ENCODE data around the gene GSAP. TPM values are rescaled to one million over a fixed set of nuclear protein-coding genes. Genes with fewer than 3 reads are reported as not detected.

Gene GSAP
- polyA plus RNA-seq, 4 donors, result 8.3 to 14.3 (median 11.2) TPM

- DNase-seq (ENCODE audit: low read depth in 4 of 4, low spot score in 2 of 4), result no peak
Measured at GRCh38 chr7:77409739-77410547, 6.2 kb downstream of the GSAP start.

GRCh38 chr7:77409005-77409738 is 7.0 kb downstream of the GSAP start:
- no peak for DNase-seq (ENCODE audit: low read depth in 4 of 4, low spot score in 2 of 4)

- DNase-seq (ENCODE audit: low read depth in 4 of 4, low spot score in 2 of 4), result no peak
Measured at GRCh38 chr7:77407906-77408305, 8.2 kb downstream of the GSAP start.

DNA sequence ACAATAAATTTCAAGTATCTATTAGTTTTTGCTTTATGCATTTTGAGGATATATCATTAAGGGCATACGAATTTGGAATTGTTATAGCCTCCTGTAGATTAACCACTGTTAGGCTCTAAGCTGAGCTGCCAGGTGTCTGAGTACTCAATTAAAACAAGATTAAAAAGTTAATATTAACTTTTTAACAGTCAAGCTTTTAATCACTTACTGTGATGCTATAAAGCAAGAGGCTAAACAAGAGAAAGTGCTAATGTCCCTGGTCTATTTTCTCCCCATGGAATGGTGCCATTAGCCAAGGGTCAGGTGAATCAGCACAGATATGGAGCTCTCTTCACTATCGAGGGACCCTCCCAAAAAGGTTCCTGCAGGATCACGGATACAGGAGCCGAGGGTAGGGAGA is 9.7 kb downstream of the GSAP start:
- DNase-seq (ENCODE audit: low read depth in 4 of 4, low spot score in 2 of 4), result no peak

DNA sequence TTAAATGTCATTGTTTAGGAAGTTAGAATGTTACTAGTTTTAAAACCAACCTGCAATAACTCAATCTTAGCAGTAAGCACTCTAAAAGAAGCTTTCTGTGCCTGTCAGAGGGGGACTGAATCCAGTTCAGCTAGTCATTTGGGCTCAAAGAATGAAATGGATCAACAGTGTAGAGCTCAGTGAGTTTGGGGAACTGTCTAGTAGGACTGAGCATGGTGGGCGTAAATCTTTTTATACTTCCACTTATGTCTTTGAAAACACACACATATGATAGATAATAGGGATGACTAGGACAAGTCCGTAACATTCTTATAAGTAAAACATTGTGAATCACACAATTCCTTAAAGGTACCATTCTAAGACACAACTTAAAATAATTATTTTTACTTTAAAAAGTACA is 11.5 kb downstream of the GSAP start:
- DNase-seq (ENCODE audit: low read depth in 4 of 4, low spot score in 2 of 4), result no peak

- DNase-seq (ENCODE audit: low read depth in 4 of 4, low spot score in 2 of 4), result no peak
Measured at GRCh38 chr7:77403957-77404356, 12.2 kb downstream of the GSAP start.

DNA sequence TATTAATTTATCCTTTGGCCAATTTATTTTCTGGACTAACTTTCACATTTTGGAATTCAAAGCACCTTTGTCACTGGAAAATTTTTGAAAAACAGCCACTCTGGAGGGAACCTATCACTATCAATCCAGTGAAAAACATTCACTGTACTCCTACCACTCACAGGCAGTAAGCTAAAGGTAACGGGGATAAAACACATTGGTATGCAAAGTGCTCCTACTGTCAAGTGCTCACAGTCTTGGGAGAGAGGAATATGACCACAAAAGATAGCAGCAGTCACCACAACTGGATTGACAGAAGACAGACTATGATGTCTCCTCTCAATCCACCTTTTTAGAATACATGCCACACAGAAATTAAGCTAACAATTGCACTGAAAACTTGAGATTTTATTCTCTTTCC is 13.3 kb downstream of the GSAP start:
- no peak for DNase-seq (ENCODE audit: low read depth in 4 of 4, low spot score in 2 of 4)

GRCh38 chr7:77401002-77401401 is 15.1 kb downstream of the GSAP start:
- no peak for DNase-seq (ENCODE audit: low read depth in 4 of 4, low spot score in 2 of 4)

GRCh38 chr7:77399816-77400215 is 16.3 kb downstream of the GSAP start:
- no peak for DNase-seq (ENCODE audit: low read depth in 4 of 4, low spot score in 2 of 4)

GRCh38 chr7:77396894-77397547 is 19.1 kb downstream of the GSAP start:
- DNase-seq (ENCODE audit: low read depth in 4 of 4, low spot score in 2 of 4), result no peak

GRCh38 chr7:77395626-77396025 is 20.5 kb downstream of the GSAP start:
- DNase-seq (ENCODE audit: low read depth in 4 of 4, low spot score in 2 of 4), result peak in 3 of 4 donors; percentile 20 to 55 (median 47)

- DNase-seq (ENCODE audit: low read depth in 4 of 4, low spot score in 2 of 4), result no peak
Measured at GRCh38 chr7:77393954-77394353, 22.2 kb downstream of the GSAP start.

GRCh38 chr7:77393261-77393660 is 22.9 kb downstream of the GSAP start:
- DNase-seq (ENCODE audit: low read depth in 4 of 4, low spot score in 2 of 4), result no peak

DNA sequence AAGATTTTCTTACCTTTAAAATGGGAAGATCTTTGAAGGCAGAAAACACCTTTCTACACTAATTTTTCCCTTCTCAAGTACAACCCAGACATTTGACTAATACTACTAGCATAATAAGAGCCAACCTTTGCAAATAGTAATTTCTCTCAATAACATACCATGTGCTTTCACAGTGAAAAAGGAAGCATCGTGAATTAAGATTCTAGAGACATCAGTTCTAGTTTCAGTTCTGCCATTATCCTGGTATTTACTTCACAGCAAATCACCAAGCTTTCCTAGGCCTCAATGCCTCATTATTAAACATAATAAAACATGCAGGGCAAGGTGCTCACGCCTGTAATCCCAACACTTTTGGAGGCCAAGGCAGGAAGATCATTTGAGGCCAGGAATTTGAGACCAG is 24.9 kb downstream of the GSAP start:
- no peak for DNase-seq (ENCODE audit: low read depth in 4 of 4, low spot score in 2 of 4)

GRCh38 chr7:77388055-77388641 is 28.0 kb downstream of the GSAP start:
- no peak for DNase-seq (ENCODE audit: low read depth in 4 of 4, low spot score in 2 of 4)

DNA sequence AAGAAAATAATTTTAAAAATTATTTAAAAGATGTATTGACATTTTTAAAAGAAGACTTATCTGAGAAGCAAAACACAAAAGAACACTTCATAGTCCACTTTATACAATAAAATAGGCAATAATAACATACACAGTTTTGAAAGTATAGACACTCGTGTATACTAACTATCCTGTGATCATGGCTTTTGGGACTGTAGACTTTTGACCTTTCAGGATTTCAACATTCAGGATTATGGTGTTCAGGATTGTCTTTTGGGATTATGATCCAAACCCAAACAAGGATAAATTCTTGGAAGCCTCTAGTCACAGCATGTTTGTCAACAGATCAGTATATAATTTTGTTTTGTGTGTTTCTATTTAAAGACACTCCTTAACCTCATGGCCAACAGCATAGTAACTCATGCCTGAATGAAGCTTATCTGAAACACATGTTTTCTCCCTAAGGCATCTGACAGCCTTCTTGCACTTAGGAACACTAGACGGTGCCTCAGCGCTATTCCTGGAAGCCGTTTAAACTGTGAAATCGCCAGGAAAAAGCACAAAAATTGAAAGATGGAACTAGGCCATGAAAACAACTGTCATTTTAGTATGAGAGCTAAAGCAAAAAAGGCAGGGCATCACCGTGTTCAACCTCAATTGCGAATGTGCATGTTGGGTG is 29.9 kb downstream of the GSAP start:
- DNase-seq (ENCODE audit: low read depth in 4 of 4, low spot score in 2 of 4), result no peak

DNA sequence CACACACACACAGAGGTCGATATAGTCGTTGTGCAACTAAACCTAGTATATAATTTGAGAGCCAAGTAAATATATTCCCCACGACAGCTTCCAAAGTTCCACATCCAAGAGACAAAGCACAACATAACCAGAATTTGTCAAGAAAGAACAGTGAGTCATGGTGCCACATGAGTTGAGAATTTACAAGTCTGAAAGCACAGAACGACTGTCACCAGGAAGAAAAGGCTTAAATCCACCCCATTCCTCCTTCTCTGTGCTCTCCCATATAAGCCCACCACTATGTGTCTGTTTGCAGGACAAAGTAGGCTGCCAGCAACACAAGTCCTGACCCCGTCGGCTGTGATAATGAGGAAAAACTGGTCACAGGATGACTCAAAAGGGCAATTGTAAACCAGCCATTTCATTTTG is 32.8 kb downstream of the GSAP start:
- no peak for DNase-seq (ENCODE audit: low read depth in 4 of 4, low spot score in 2 of 4)

DNA sequence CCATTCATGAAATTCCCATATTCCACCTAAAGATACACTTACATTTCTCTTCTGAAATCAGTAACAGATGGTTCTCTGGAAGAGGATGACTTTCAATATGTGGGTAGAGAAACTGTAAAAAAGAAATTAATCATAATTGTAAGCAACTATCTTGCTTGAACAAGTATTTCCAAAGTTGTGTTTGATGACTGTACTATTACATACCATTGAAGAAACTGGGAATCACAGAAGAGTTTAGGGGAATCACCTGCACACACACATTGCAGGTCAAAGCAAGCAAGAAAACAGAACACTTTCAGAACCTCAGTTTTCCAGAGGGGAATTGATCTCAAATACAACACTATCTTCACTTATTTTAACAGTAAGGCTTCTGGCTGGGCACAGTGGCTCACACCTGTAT is 33.6 kb downstream of the GSAP start:
- no peak for DNase-seq (ENCODE audit: low read depth in 4 of 4, low spot score in 2 of 4)

GRCh38 chr7:77378584-77378983 is 37.6 kb downstream of the GSAP start:
- no peak for DNase-seq (ENCODE audit: low read depth in 4 of 4, low spot score in 2 of 4)

DNA sequence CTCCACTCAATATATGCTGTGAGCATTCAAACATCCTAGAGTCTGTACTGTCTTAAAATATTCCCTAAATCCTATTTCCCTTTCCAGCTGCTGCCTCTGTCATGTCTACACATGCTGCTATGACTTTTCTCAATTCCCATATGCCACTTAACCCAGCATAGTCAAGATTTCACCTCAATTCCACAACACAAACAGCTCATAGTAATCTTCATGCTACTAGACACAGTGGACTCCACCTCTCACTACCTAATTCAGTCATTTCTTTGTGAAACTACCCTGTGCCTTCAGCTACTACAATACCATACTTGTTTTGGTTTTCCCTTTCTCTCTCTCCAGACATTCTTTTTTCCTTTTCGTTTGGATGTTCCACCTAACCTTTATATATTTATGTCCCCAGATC is 45.5 kb downstream of the GSAP start:
- no peak for DNase-seq (ENCODE audit: low read depth in 4 of 4, low spot score in 2 of 4)

DNA sequence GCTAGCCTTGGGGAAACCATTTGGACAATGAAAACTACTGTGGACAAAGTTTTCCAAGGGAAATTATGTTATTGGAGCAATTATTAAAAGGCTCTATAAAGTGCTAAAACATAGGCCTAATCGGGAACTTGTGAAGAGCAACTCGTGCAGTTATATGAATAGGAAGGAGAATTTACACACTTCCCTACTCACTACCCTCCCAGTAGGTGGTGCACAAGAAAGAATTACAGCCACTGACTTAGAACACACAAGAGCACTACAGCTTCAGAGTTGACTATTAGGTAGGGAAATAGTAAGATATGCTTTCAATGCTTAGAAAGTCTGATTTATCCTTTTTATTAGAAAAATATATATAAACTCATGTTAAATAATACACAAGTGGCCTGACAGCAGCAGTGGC is 47.2 kb downstream of the GSAP start:
- DNase-seq (ENCODE audit: low read depth in 4 of 4, low spot score in 2 of 4), result no peak
